Suprapubic skin (tissue), 3 donors: Measurements from ENCODE around the gene CFAP97D1.

Experiments
- CTCF ChIP-seq, 2 donors: fragments of 200-600 bp in 1 of 2; fragments of 450-650 bp in 1 of 2; sonication (generic) in 1 of 2; IDR thresholded peaks; one replicate each; pipeline ENCODE4 v1.5.1; 2016 to 2019; ENCODE audit warnings: antibody characterized with exemption in 2 of 2, mild to moderate bottlenecking in 1 of 2, moderate library complexity in 1 of 2
- POLR2AphosphoS5 ChIP-seq, 3 donors: sonication (generic); formaldehyde crosslinking; IDR thresholded peaks; one replicate each; pipeline ENCODE4 v1.6.1; 2017; ENCODE audit warnings: antibody characterized with exemption in 3 of 3

GRCh38 chr17:43810823-43811222 is 30.6 kb downstream of the CFAP97D1 start:
- TF ChIP-seq POLR2AphosphoS5 (IDR thresholded peaks at IDR 0.05) (no peak), CTCF (IDR thresholded peaks at IDR 0.05) (no peak)
